Neural cell (in vitro differentiated cells): ENCODE measurements around the gene PERM1. TPM values are rescaled to one million over a fixed set of nuclear protein-coding genes. Genes with fewer than 3 reads are reported as not detected.

Experiments
- H2AFZ ChIP-seq: fragments of 200-600, 300-800 bp; sonication (generic), shearing (Covaris generic); 2 replicates; pipeline ENCODE4 v1.6.0; 2014; ENCODE audit warnings: low read depth, mild to moderate bottlenecking, antibody characterized with exemption, low read length, moderate library complexity
- H3F3A ChIP-seq: fragments of 200-600 bp; shearing (Covaris generic); 2 replicates; pipeline ENCODE4 v1.6.1; 2016; ENCODE audit warnings: mild to moderate bottlenecking, moderate library complexity, mixed read lengths, antibody characterized with exemption, low read length; ENCODE audit not compliant: insufficient read depth, poor library complexity, severe bottlenecking
- H3K27ac ChIP-seq: fragments of 200-600, 300-800 bp; sonication (generic), shearing (Covaris generic); 2 replicates; pipeline ENCODE4 v1.5.1; 2014; ENCODE audit warnings: mild to moderate bottlenecking, low read length, moderate library complexity
- H3K27me3 ChIP-seq: fragments of 300-800, 200-600 bp; sonication (generic), shearing (Covaris generic); 2 replicates; pipeline ENCODE4 v1.6.0; 2014; ENCODE audit warnings: mild to moderate bottlenecking, low read depth, low read length, moderate library complexity; ENCODE audit not compliant: insufficient read depth
- H3K36me3 ChIP-seq: fragments of 300-800, 200-600 bp; sonication (generic), shearing (Covaris generic); 2 replicates; pipeline ENCODE4 v1.5.1; 2014; ENCODE audit warnings: mild to moderate bottlenecking, antibody characterized with exemption, low read length, moderate library complexity; ENCODE audit not compliant: insufficient read depth
- H3K4me2 ChIP-seq: fragments of 300-800, 200-600 bp; sonication (generic), shearing (Covaris generic); 2 replicates; pipeline ENCODE4 v1.6.0; 2014; ENCODE audit warnings: mild to moderate bottlenecking, low read length
- H3K4me3 ChIP-seq: fragments of 300-800, 200-600 bp; sonication (generic), shearing (Covaris generic); 2 replicates; pipeline ENCODE4 v1.5.1; 2014; ENCODE audit warnings: mild to moderate bottlenecking, low read length, moderate library complexity
- H3K79me2 ChIP-seq: fragments of 200-600 bp; shearing (Covaris generic); replicated peaks from 2 replicates; pipeline ENCODE4 v1.6.0; 2014; ENCODE audit warnings: mild to moderate bottlenecking, low read length, moderate library complexity; ENCODE audit not compliant: insufficient read depth
- H3K9ac ChIP-seq: fragments of 300-800, 200-600 bp; sonication (generic), shearing (Covaris generic); 2 replicates; pipeline ENCODE4 v1.6.1; 2016; ENCODE audit warnings: mild to moderate bottlenecking, low read length, mixed read lengths
- H3K9me2 ChIP-seq: fragments of 200-600 bp; shearing (Covaris generic); 2 replicates; pipeline ENCODE4 v1.6.1; 2016; ENCODE audit warnings: mild to moderate bottlenecking, low read length, mixed read lengths; ENCODE audit not compliant: insufficient read depth
- H3K9me3 ChIP-seq: fragments of 200-600, 300-800 bp; sonication (generic), shearing (Covaris generic); 2 replicates; pipeline ENCODE4 v1.6.1; 2016; ENCODE audit warnings: mild to moderate bottlenecking, mixed run types, low read length, moderate library complexity, mixed read lengths
- H4K20me1 ChIP-seq: fragments of 200-600 bp; shearing (Covaris generic); 2 replicates; pipeline ENCODE4 v1.6.1; 2016; ENCODE audit warnings: mild to moderate bottlenecking, mixed run types; ENCODE audit not compliant: insufficient read depth
- EP300 ChIP-seq: fragments of 450-650 bp; conservative IDR thresholded peaks from 2 replicates; pipeline ENCODE4 v1.6.1; 2014; ENCODE audit warnings: antibody characterized with exemption, mild to moderate bottlenecking, moderate library complexity; ENCODE audit not compliant: poor library complexity, severe bottlenecking
- EZH2 ChIP-seq: fragments of 200-600, 300-800 bp; shearing (Covaris generic), sonication (generic); IDR thresholded peaks from 2 replicates; pipeline ENCODE4 v1.6.1; 2014; ENCODE audit warnings: antibody characterized with exemption, low read length, borderline replicate concordance, mild to moderate bottlenecking; ENCODE audit not compliant: insufficient read depth, poor library complexity, severe bottlenecking
- MXI1 ChIP-seq: fragments of 450-650 bp; conservative IDR thresholded peaks from 2 replicates; pipeline ENCODE4 v1.6.1; 2014; ENCODE audit warnings: antibody characterized with exemption, mild to moderate bottlenecking; ENCODE audit not compliant: poor library complexity, severe bottlenecking
- POLR2AphosphoS5 ChIP-seq: IDR thresholded peaks from 2 replicates; pipeline ENCODE4 v1.6.1; 2012
- RAD21 ChIP-seq: fragments of 450-650 bp; conservative IDR thresholded peaks from 2 replicates; pipeline ENCODE4 v1.6.1; 2014; ENCODE audit warnings: antibody characterized with exemption, mild to moderate bottlenecking, moderate library complexity
- SMC3 ChIP-seq: fragments of 450-650 bp; conservative IDR thresholded peaks from 2 replicates; pipeline ENCODE4 v1.6.1; 2014; ENCODE audit warnings: antibody characterized with exemption, mild to moderate bottlenecking, moderate library complexity; ENCODE audit not compliant: poor library complexity
- TAF1 ChIP-seq: IDR thresholded peaks from 2 replicates; pipeline ENCODE4 v1.6.1; 2012; ENCODE audit warnings: low read depth
- polyA plus RNA-seq: library from polyadenylated mRNA; depleted of rRNA; stranded (reverse); fragments of >200 nt; gene quantifications from 2 replicates; pipeline ENCODE4 v1.2.3, GENCODE V29; 2014
- TF ChIP-seq, protein P1 (sequence below): fragments of 450-650 bp; IDR thresholded peaks from 2 replicates; pipeline ENCODE4 v1.5.1; 2014; ENCODE audit warnings: antibody characterized with exemption, mild to moderate bottlenecking, moderate library complexity; ENCODE audit not compliant: poor library complexity, severe bottlenecking
- TF ChIP-seq, protein P2 (sequence below): IDR thresholded peaks from 2 replicates; pipeline ENCODE4 v1.6.1; 2012; ENCODE audit warnings: borderline replicate concordance

PERM1 gene
- polyA plus RNA-seq, 1 donor from 2014 or later, result not detected

DNA sequence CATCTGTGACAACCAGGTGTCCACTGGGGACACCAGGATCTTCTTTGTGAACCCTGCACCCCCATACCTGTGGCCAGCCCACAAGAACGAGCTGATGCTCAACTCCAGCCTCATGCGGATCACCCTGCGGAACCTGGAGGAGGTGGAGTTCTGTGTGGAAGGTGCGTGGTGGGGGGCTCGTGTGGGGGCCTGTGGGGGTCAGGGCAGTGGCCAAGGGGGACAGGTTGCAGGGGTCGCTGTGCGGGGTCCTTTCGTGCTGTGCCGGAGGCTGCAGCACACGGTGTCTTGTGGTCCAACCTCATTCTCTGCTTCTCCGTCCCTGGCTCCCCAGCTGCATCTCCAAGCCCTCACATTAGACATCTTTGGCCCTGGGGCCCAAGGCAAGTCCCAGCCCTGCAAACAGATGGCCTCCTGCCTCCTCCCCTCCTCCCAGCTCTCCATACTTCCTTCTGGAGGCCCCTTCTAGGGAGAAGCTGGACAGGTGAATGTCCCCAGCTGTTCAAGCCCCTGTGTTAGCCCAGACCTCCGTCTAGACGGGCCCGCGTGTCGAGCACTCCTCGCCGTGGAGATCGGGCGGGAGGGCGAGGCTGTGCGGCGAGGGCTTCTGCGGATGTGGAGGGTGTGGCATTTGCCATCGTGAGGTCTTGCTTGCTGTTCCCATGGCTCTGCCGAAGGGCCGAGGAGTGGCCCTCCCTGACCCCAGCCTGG is 40.6 kb upstream of the PERM1 start:
- H3K36me3 ChIP-seq, result no peaks in the 10 kb centered on the region
- no peaks in the 10 kb centered on the region for H4K20me1 ChIP-seq
- no peaks in the 10 kb centered on the region for H3F3A ChIP-seq
- no peak overlapping the region for H3K9ac ChIP-seq
- no peaks in the 10 kb centered on the region for H3K9me2 ChIP-seq
- H3K27me3 ChIP-seq, result no peaks in the 10 kb centered on the region
- H3K9me3 ChIP-seq, result no peaks in the 10 kb centered on the region
- no peak overlapping the region for H2AFZ ChIP-seq
- H3K79me2 ChIP-seq, result peaks cover 4% of the 10 kb centered on the region
- H3K27ac ChIP-seq, result no peak overlapping the region
- TF ChIP-seq MXI1 (no peak), SMC3 (no peak), TAF1 (no peak), EP300 (no peak)
- H3K4me2 ChIP-seq, result no peak overlapping the region
- H3K4me3 ChIP-seq, result no peak overlapping the region

DNA sequence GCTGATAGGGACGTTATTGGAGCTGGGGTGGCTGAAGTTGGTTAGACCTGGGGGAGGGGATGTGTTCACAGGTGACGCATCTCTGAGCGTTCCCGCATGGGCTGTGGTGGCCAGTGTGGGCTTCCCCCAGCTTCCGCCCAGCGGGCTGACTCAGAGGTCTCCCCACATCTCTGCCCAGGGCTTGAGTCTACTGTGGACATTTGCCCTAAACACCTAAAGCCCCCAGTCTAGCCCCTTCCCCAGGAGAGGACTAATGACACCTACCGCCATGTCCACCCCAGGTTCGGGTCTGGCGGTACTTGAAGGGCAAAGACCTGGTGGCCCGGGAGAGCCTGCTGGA is 40.0 kb upstream of the PERM1 start:
- TF ChIP-seq EZH2, result no peak
- TF ChIP-seq RAD21, result no peak
- TF ChIP-seq MXI1, result no peak
- TF ChIP-seq, protein P1, sequence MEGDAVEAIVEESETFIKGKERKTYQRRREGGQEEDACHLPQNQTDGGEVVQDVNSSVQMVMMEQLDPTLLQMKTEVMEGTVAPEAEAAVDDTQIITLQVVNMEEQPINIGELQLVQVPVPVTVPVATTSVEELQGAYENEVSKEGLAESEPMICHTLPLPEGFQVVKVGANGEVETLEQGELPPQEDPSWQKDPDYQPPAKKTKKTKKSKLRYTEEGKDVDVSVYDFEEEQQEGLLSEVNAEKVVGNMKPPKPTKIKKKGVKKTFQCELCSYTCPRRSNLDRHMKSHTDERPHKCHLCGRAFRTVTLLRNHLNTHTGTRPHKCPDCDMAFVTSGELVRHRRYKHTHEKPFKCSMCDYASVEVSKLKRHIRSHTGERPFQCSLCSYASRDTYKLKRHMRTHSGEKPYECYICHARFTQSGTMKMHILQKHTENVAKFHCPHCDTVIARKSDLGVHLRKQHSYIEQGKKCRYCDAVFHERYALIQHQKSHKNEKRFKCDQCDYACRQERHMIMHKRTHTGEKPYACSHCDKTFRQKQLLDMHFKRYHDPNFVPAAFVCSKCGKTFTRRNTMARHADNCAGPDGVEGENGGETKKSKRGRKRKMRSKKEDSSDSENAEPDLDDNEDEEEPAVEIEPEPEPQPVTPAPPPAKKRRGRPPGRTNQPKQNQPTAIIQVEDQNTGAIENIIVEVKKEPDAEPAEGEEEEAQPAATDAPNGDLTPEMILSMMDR, result no peak
- no peak for TF ChIP-seq SMC3
- TF ChIP-seq TAF1, result no peak
- no peak for TF ChIP-seq EP300
- TF ChIP-seq, protein P2, sequence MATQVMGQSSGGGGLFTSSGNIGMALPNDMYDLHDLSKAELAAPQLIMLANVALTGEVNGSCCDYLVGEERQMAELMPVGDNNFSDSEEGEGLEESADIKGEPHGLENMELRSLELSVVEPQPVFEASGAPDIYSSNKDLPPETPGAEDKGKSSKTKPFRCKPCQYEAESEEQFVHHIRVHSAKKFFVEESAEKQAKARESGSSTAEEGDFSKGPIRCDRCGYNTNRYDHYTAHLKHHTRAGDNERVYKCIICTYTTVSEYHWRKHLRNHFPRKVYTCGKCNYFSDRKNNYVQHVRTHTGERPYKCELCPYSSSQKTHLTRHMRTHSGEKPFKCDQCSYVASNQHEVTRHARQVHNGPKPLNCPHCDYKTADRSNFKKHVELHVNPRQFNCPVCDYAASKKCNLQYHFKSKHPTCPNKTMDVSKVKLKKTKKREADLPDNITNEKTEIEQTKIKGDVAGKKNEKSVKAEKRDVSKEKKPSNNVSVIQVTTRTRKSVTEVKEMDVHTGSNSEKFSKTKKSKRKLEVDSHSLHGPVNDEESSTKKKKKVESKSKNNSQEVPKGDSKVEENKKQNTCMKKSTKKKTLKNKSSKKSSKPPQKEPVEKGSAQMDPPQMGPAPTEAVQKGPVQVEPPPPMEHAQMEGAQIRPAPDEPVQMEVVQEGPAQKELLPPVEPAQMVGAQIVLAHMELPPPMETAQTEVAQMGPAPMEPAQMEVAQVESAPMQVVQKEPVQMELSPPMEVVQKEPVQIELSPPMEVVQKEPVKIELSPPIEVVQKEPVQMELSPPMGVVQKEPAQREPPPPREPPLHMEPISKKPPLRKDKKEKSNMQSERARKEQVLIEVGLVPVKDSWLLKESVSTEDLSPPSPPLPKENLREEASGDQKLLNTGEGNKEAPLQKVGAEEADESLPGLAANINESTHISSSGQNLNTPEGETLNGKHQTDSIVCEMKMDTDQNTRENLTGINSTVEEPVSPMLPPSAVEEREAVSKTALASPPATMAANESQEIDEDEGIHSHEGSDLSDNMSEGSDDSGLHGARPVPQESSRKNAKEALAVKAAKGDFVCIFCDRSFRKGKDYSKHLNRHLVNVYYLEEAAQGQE, result no peak
- TF ChIP-seq POLR2AphosphoS5, result no peak
- Histone ChIP-seq H3K27ac (no peak overlapping the region), H3K4me3 (no peak overlapping the region), H3K9ac (no peak overlapping the region), H3K9me3 (no peaks in the 10 kb centered on the region), H2AFZ (no peak overlapping the region), H3K9me2 (no peaks in the 10 kb centered on the region), H3K4me2 (no peak overlapping the region), H3K27me3 (no peaks in the 10 kb centered on the region), H3K36me3 (no peaks in the 10 kb centered on the region), H3F3A (no peaks in the 10 kb centered on the region), H3K79me2 (peaks cover 4% of the 10 kb centered on the region), H4K20me1 (no peaks in the 10 kb centered on the region)
